NCI-H1105 treated with DMSO at 0.1 percent for 48 hours (cell line): ENCODE measurements around the gene ZBTB1.
"Not testable (repeated sequence)": the region's sequence is repeated elsewhere in the genome, so short reads cannot be mapped to it uniquely, and the experiment has no call there.

Experiments used
- DNase-seq: peaks from one replicate; lab custom pipeline; 2025; lab: John Stamatoyannopoulos, UW

The ZBTB1 gene

GRCh38 chr14:64531567-64531966, 27.0 kb downstream of the ZBTB1 start:
- no peak for DNase-seq

GRCh38 chr14:64536488-64537245, 32.1 kb downstream of the ZBTB1 start:
- DNase-seq: no peak

GRCh38 chr14:64540208-64541202, 35.9 kb downstream of the ZBTB1 start, which contains the start of gene HSPA2:
Gene HSPA2, plus strand, starts transcription at chr14:64540741. Its CDS starts 109 bp downstream, at chr14:64540850.
- no peak for DNase-seq

- no peak for DNase-seq
These were observed 36.8 kb downstream of the ZBTB1 start for GRCh38 chr14:64541261-64541971.

- DNase-seq: no peak
These were observed 37.6 kb downstream of the ZBTB1 start for GRCh38 chr14:64541972-64542835.

- no peak for DNase-seq
These were observed 38.2 kb downstream of the ZBTB1 start for GRCh38 chr14:64542836-64543201.

- DNase-seq: no peak
These were observed 40.2 kb downstream of the ZBTB1 start for GRCh38 chr14:64544607-64545312.

GRCh38 chr14:64549016-64549415, 44.4 kb downstream of the ZBTB1 start:
- DNase-seq: no peak

GRCh38 chr14:64549791-64550620, 45.4 kb downstream of the ZBTB1 start, which contains the start of gene PPP1R36:
Gene PPP1R36, plus strand, starts transcription at chr14:64549961. Its CDS starts 37 bp downstream, at chr14:64549998.
- DNase-seq: peak; percentile 85

GRCh38 chr14:64550621-64551333, 46.2 kb downstream of the ZBTB1 start:
- DNase-seq: peak; percentile 51

- DNase-seq: no peak
These were observed 50.0 kb downstream of the ZBTB1 start for GRCh38 chr14:64554556-64554955.

GRCh38 chr14:64556526-64556925, 52.0 kb downstream of the ZBTB1 start:
- no peak for DNase-seq

GRCh38 chr14:64558216-64558615, 53.6 kb downstream of the ZBTB1 start:
- not testable (repeated sequence) for DNase-seq

- DNase-seq: peak; percentile 45
These were observed 57.1 kb downstream of the ZBTB1 start for GRCh38 chr14:64561631-64562030.

- DNase-seq: no peak
These were observed 57.9 kb downstream of the ZBTB1 start for GRCh38 chr14:64562436-64562835.

GRCh38 chr14:64563696-64564095, 59.1 kb downstream of the ZBTB1 start:
- no peak for DNase-seq

- no peak for DNase-seq
These were observed 62.1 kb downstream of the ZBTB1 start for GRCh38 chr14:64566651-64567122.

- no peak for DNase-seq
These were observed 64.6 kb downstream of the ZBTB1 start for GRCh38 chr14:64569138-64569631.
